ENCODE data around the gene GTPBP10. TPM values are rescaled to one million over a fixed set of nuclear protein-coding genes. Genes with fewer than 3 reads are reported as not detected.
A peak's percentile ranks its signal among the peaks of the same experiment; 100 is the strongest.

Gene GTPBP10
- total and polyA plus RNA-seq, 9 of the 15 experiments (the other 6 are each of a cell fraction or from before 2014, with no cell fraction given), result 34.6 to 89.8 (median 76.4) TPM

DNA sequence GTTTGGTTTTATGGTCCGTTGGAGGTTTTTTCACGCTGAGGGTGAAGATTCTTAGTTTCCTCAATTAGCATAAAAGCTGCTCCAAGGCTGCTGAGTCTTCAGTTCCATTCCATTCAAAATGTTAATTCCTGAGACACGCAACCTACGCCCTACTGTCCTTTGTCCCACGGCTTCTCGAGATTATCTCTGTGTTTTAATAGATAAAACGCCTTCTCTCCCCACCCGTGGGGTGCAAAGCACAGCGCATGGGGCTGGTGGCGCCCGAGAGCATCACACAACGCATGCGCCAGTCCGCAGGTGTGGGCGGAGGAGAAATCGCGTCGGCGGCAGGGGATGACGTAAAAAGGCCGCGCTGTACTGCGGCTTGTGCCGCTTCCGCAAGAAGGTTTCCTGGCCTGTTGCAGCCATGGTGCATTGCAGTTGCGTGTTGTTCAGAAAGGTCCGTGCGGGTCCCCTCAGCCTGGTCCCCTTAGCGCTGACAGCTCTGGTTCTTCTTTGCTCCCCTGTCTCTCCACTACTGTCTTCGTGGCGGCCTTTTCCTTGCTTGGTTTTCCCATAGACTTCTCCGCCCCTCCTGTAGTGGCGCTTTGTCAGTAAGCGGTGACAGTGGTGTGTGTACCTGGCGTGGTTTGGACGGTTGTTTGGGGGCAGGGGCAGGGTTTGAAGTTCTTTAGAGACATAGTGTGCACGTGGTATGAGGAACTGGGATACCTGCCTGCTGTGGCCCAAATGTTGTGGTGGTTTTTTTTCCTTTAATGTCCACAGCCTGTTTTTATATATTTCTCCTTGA, at the start of gene GTPBP10 (continued):
- TF ChIP-seq KDM4B (IDR thresholded peaks at IDR 0.05; ENCODE audit: borderline replicate concordance in 2 of 2, low read depth in 1 of 2), result peak in 1 of 2 experiments; percentile 87; a peak in 1 of 4 replicates
- TF ChIP-seq HCFC1 (IDR thresholded peaks at IDR 0.05; ENCODE audit: low read depth, low read length), result peak; percentile 87
- TF ChIP-seq GTF3C2 (IDR thresholded peaks at IDR 0.05; ENCODE audit: borderline replicate concordance, extremely low read depth, insufficient read length), result no peak
- TF ChIP-seq SNAPC5 (CRISPR knock-in tag; IDR thresholded peaks at IDR 0.05), result no peak
- TF ChIP-seq, protein P1, sequence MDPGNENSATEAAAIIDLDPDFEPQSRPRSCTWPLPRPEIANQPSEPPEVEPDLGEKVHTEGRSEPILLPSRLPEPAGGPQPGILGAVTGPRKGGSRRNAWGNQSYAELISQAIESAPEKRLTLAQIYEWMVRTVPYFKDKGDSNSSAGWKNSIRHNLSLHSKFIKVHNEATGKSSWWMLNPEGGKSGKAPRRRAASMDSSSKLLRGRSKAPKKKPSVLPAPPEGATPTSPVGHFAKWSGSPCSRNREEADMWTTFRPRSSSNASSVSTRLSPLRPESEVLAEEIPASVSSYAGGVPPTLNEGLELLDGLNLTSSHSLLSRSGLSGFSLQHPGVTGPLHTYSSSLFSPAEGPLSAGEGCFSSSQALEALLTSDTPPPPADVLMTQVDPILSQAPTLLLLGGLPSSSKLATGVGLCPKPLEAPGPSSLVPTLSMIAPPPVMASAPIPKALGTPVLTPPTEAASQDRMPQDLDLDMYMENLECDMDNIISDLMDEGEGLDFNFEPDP (CRISPR knock-in tag; IDR thresholded peaks at IDR 0.05), result no peak
- TF ChIP-seq TBP (optimal IDR thresholded peaks at IDR 0.05; ENCODE audit: low read depth, low read length), result peak; percentile 86
- TF ChIP-seq ZFP1 (CRISPR knock-in tag; IDR thresholded peaks at IDR 0.05), result no peak
- TF ChIP-seq MXD1 (CRISPR knock-in tag; IDR thresholded peaks at IDR 0.05; ENCODE audit: borderline replicate concordance, poor library complexity, severe bottlenecking), result no peak
- TF ChIP-seq, protein P2, sequence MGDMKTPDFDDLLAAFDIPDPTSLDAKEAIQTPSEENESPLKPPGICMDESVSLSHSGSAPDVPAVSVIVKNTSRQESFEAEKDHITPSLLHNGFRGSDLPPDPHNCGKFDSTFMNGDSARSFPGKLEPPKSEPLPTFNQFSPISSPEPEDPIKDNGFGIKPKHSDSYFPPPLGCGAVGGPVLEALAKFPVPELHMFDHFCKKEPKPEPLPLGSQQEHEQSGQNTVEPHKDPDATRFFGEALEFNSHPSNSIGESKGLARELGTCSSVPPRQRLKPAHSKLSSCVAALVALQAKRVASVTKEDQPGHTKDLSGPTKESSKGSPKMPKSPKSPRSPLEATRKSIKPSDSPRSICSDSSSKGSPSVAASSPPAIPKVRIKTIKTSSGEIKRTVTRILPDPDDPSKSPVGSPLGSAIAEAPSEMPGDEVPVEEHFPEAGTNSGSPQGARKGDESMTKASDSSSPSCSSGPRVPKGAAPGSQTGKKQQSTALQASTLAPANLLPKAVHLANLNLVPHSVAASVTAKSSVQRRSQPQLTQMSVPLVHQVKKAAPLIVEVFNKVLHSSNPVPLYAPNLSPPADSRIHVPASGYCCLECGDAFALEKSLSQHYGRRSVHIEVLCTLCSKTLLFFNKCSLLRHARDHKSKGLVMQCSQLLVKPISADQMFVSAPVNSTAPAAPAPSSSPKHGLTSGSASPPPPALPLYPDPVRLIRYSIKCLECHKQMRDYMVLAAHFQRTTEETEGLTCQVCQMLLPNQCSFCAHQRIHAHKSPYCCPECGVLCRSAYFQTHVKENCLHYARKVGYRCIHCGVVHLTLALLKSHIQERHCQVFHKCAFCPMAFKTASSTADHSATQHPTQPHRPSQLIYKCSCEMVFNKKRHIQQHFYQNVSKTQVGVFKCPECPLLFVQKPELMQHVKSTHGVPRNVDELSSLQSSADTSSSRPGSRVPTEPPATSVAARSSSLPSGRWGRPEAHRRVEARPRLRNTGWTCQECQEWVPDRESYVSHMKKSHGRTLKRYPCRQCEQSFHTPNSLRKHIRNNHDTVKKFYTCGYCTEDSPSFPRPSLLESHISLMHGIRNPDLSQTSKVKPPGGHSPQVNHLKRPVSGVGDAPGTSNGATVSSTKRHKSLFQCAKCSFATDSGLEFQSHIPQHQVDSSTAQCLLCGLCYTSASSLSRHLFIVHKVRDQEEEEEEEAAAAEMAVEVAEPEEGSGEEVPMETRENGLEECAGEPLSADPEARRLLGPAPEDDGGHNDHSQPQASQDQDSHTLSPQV (IDR thresholded peaks at IDR 0.05), result no peak
- peak; percentile 26; the same call in 1 of the 2 replicates for TF ChIP-seq ZBTB9 (CRISPR knock-in tag; IDR thresholded peaks at IDR 0.05)
